WTC11 (cell line): Measurements from ENCODE around the gene LMOD1. TPM values are rescaled to one million over a fixed set of nuclear protein-coding genes. Genes with fewer than 3 reads are reported as not detected.
"Not testable (repeated sequence)": the region's sequence is repeated elsewhere in the genome, so short reads cannot be mapped to it uniquely, and the experiment has no call there.

Experiments used
- ATAC-seq: fragments of 200-7000 bp; cut with Tn5 transposase; 2 replicates; pipeline ENCODE4 v1.10.0; 2021; ENCODE audit warnings: mild to moderate bottlenecking, moderate library complexity
- CTCF ChIA-PET: fragments of 300-600 bp; sonication (Branson Sonifier 250); formaldehyde crosslinking; loops from one replicate; lab custom pipeline; 2021; ENCODE audit warnings: antibody characterized with exemption; lab: Charles Lee
- POLR2A ChIA-PET: fragments of 350-600 bp; sonication (Branson Sonifier 250); formaldehyde crosslinking; loops from one replicate; lab custom pipeline; 2021; ENCODE audit warnings: antibody characterized with exemption; lab: Charles Lee
- DNase-seq: peaks from one replicate; pipeline ENCODE4 v3.0.0; 2021; ENCODE audit warnings: low spot score
- H3K27ac Mint-ChIP-seq: 2 replicates; pipeline ENCODE4 v1.8.0; 2021; ENCODE audit warnings: mixed read lengths
- H3K27me3 Mint-ChIP-seq: 2 replicates; pipeline ENCODE4 v1.8.0; 2021; ENCODE audit warnings: low read depth, mild to moderate bottlenecking, moderate library complexity, mixed read lengths
- H3K36me3 Mint-ChIP-seq: 2 replicates; pipeline ENCODE4 v1.8.0; 2021; ENCODE audit warnings: mixed read lengths
- H3K4me1 Mint-ChIP-seq: 2 replicates; pipeline ENCODE4 v1.8.0; 2022; ENCODE audit warnings: mixed read lengths
- H3K4me3 Mint-ChIP-seq: 2 replicates; pipeline ENCODE4 v1.8.0; 2021; ENCODE audit warnings: mild to moderate bottlenecking, moderate library complexity, mixed read lengths
- H3K9me3 Mint-ChIP-seq: 2 replicates; pipeline ENCODE4 v1.8.0; 2021; ENCODE audit warnings: mixed read lengths
- E2F4 ChIP-seq: sonication (generic); formaldehyde crosslinking; IDR thresholded peaks from 2 replicates; pipeline ENCODE4 v1.8.1; 2022; ENCODE audit warnings: low read depth, mild to moderate bottlenecking, moderate library complexity, missing genetic modification reagents, borderline replicate concordance
- E2F5 ChIP-seq: sonication (generic); formaldehyde crosslinking; IDR thresholded peaks from 2 replicates; pipeline ENCODE4 v1.8.1; 2022; ENCODE audit warnings: mild to moderate bottlenecking, moderate library complexity, missing genetic modification reagents
- EMX1 ChIP-seq: fragments of 250-450 bp; sonication (Bioruptor Pico); IDR thresholded peaks from 2 replicates; pipeline ENCODE4 v1.8.0; 2021; ENCODE audit warnings: mild to moderate bottlenecking
- ESRRA ChIP-seq: sonication (generic); formaldehyde crosslinking; IDR thresholded peaks from 2 replicates; pipeline ENCODE4 v1.8.1; 2022; ENCODE audit warnings: mild to moderate bottlenecking, missing genetic modification reagents, borderline replicate concordance
- ETV6 ChIP-seq: sonication (generic); formaldehyde crosslinking; IDR thresholded peaks from 2 replicates; pipeline ENCODE4 v1.8.1; 2022; ENCODE audit warnings: mild to moderate bottlenecking, missing genetic modification reagents
- GTF2I ChIP-seq: fragments of 250-450 bp; sonication (Bioruptor Pico); conservative IDR thresholded peaks from 2 replicates; pipeline ENCODE4 v1.4.0; 2021; ENCODE audit warnings: mild to moderate bottlenecking
- MAX ChIP-seq: sonication (generic); formaldehyde crosslinking; IDR thresholded peaks from 2 replicates; pipeline ENCODE4 v1.8.0; 2022; ENCODE audit warnings: mild to moderate bottlenecking, missing genetic modification reagents
- OVOL2 ChIP-seq: fragments of 250-450 bp; sonication (Bioruptor Pico); IDR thresholded peaks from 2 replicates; pipeline ENCODE4 v1.9.0; 2021; ENCODE audit warnings: mild to moderate bottlenecking, borderline replicate concordance
- PREB ChIP-seq: sonication (generic); formaldehyde crosslinking; IDR thresholded peaks from 2 replicates; pipeline ENCODE4 v1.8.1; 2022; ENCODE audit warnings: mild to moderate bottlenecking, missing genetic modification reagents, moderate library complexity, borderline replicate concordance
- SMAD4 ChIP-seq: sonication (generic); formaldehyde crosslinking; IDR thresholded peaks from 2 replicates; pipeline ENCODE4 v1.8.0; 2022; ENCODE audit warnings: mild to moderate bottlenecking, missing genetic modification reagents
- SP1 ChIP-seq: sonication (generic); formaldehyde crosslinking; conservative IDR thresholded peaks from 2 replicates; pipeline ENCODE4 v1.8.1; 2022; ENCODE audit warnings: missing genetic modification reagents
- ZBTB21 ChIP-seq: sonication (generic); formaldehyde crosslinking; IDR thresholded peaks from 2 replicates; pipeline ENCODE4 v1.8.1; 2023; ENCODE audit warnings: mild to moderate bottlenecking, missing genetic modification reagents, borderline replicate concordance
- ZNF219 ChIP-seq: sonication (generic); formaldehyde crosslinking; IDR thresholded peaks from 2 replicates; pipeline ENCODE4 v1.8.0; 2023; ENCODE audit warnings: missing genetic modification reagents, mild to moderate bottlenecking, borderline replicate concordance
- ZNF416 ChIP-seq: fragments of 250-450 bp; sonication (Bioruptor Pico); IDR thresholded peaks from 2 replicates; pipeline ENCODE4 v1.9.0; 2021; ENCODE audit warnings: mild to moderate bottlenecking, inconsistent platforms
- ZSCAN18 ChIP-seq: fragments of 250-450 bp; sonication (Bioruptor Pico); IDR thresholded peaks from 2 replicates; pipeline ENCODE4 v2.1.2; 2022; ENCODE audit warnings: mild to moderate bottlenecking, moderate library complexity
- total RNA-seq: library from RNA; stranded (reverse); gene quantifications from 3 replicates; pipeline ENCODE4 v1.2.3, GENCODE V29; 2021
- TF ChIP-seq, protein P1 (sequence below): sonication (generic); formaldehyde crosslinking; conservative IDR thresholded peaks from 2 replicates; pipeline ENCODE4 v1.8.1; 2023; ENCODE audit warnings: mild to moderate bottlenecking, low read depth, missing genetic modification reagents, moderate library complexity
- TF ChIP-seq, protein P2 (sequence below): sonication (generic); formaldehyde crosslinking; conservative IDR thresholded peaks from 2 replicates; pipeline ENCODE4 v1.8.1; 2022; ENCODE audit warnings: mild to moderate bottlenecking, missing genetic modification reagents

LMOD1 gene
- total RNA-seq, 1 experiment from 2014 or later = 1.5 TPM

DNA sequence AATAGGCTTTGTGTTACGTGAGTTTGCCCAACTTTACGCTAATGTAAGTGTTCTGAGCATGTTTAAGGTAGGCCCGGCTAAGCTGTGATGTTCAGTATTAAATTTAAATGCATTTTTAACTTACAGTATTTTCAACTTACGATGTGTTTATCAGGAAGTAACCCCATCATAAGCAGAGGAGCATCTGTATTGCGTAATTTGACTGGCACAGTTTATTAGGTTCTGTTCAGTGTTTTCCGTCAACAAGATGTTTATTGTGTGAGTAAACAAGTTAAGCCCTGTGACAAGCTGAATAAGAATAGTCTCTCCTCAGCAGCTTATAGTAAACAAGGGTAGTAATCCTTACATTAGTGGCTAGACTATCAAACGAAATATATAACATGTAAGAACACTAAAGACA is 84.9 kb downstream of the LMOD1 start (continued):
- TF ChIP-seq, protein P1, sequence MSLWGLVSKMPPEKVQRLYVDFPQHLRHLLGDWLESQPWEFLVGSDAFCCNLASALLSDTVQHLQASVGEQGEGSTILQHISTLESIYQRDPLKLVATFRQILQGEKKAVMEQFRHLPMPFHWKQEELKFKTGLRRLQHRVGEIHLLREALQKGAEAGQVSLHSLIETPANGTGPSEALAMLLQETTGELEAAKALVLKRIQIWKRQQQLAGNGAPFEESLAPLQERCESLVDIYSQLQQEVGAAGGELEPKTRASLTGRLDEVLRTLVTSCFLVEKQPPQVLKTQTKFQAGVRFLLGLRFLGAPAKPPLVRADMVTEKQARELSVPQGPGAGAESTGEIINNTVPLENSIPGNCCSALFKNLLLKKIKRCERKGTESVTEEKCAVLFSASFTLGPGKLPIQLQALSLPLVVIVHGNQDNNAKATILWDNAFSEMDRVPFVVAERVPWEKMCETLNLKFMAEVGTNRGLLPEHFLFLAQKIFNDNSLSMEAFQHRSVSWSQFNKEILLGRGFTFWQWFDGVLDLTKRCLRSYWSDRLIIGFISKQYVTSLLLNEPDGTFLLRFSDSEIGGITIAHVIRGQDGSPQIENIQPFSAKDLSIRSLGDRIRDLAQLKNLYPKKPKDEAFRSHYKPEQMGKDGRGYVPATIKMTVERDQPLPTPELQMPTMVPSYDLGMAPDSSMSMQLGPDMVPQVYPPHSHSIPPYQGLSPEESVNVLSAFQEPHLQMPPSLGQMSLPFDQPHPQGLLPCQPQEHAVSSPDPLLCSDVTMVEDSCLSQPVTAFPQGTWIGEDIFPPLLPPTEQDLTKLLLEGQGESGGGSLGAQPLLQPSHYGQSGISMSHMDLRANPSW (CRISPR knock-in tag) = no peak
- no peak for TF ChIP-seq E2F4
- no peak for TF ChIP-seq ZNF416 (CRISPR knock-in tag)
- TF ChIP-seq, protein P2, sequence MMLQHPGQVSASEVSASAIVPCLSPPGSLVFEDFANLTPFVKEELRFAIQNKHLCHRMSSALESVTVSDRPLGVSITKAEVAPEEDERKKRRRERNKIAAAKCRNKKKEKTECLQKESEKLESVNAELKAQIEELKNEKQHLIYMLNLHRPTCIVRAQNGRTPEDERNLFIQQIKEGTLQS = no peak
- TF ChIP-seq ESRRA (CRISPR knock-in tag) = no peak
- no peak for TF ChIP-seq GTF2I (CRISPR knock-in tag)
- TF ChIP-seq, all 79 proteins: peak for 0

GRCh38 chr1:201859424-201859823 is 86.9 kb downstream of the LMOD1 start:
- no peak for DNase-seq
- TF ChIP-seq, protein P2 = no peak
- no peak for TF ChIP-seq ETV6 (CRISPR knock-in tag)
- TF ChIP-seq, all 79 proteins: peak for 0
- H3K27ac Mint-ChIP-seq = no peak overlapping the region
- CTCF ChIA-PET = no interaction called here
- H3K27me3 Mint-ChIP-seq = no peaks in the 10 kb centered on the region; the same call in 1 of the 2 replicates
- H3K4me1 Mint-ChIP-seq = no peaks in the 10 kb centered on the region
- H3K9me3 Mint-ChIP-seq = no peaks in the 10 kb centered on the region
- POLR2A ChIA-PET = no interaction called here
- ATAC-seq = no peak
- no peak overlapping the region for H3K4me3 Mint-ChIP-seq
- peaks cover 74% of the 10 kb centered on the region for H3K36me3 Mint-ChIP-seq

DNA sequence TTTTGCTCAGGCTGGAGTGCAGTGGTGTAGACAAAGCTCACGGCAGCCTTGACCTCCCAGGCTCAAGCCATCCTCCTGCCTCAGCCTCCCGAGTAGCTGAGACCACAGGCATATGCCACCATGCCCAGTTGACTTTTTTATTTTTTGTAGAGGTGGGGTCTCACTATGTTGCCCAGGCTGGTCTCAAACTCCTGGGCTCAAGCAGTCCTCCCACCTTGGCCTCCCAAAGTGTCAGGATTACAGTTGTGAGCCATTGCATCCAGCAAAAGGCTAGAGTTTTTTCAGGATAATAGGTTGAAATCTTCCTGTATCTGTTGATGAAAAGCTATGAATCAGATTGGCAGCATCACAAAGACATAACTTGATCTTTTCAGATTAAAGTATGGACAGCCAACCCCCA is 89.6 kb downstream of the LMOD1 start:
- H3K36me3 Mint-ChIP-seq = peaks cover 77% of the 10 kb centered on the region
- ATAC-seq, H3K9me3 Mint-ChIP-seq, H3K4me3 Mint-ChIP-seq, H3K4me1 Mint-ChIP-seq, POLR2A ChIA-PET, H3K27ac Mint-ChIP-seq, DNase-seq, H3K27me3 Mint-ChIP-seq, CTCF ChIA-PET: not testable (repeated sequence)

DNA sequence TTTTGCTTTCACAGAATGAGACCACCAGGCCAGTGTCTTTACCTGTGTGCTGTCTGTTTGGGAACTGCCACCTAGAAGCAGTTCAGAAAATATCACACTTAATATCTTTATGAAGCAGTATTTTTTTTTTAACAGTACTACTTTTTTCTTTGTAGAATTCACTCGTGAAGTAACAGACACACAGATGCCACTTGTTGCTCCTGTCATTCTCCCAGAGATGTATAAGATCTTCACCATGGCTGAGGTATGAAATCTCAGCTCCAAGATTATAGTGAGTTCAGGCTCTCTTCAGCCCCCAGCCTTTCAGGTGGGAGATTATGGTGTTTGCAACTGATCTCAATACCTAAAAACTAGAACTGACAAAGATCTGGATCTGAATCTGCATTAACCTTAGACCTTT is 94.4 kb downstream of the LMOD1 start:
- Mint-ChIP-seq H3K27me3 (no peaks in the 10 kb centered on the region), H3K27ac (no peak overlapping the region), H3K4me1 (no peaks in the 10 kb centered on the region), H3K9me3 (no peaks in the 10 kb centered on the region), H3K36me3 (peaks cover 79% of the 10 kb centered on the region), H3K4me3 (no peak overlapping the region)
- no peak for DNase-seq
- CTCF ChIA-PET = no interaction called here
- POLR2A ChIA-PET = no interaction called here
- ATAC-seq = no peak
- TF ChIP-seq E2F5 (CRISPR knock-in tag) (no peak), ZBTB21 (CRISPR knock-in tag) (no peak), OVOL2 (CRISPR knock-in tag) (no peak), PREB (CRISPR knock-in tag) (no peak), MAX (CRISPR knock-in tag) (no peak), EMX1 (CRISPR knock-in tag) (no peak), ZSCAN18 (CRISPR knock-in tag) (no peak), SMAD4 (CRISPR knock-in tag) (no peak), SP1 (no peak), ZNF219 (CRISPR knock-in tag) (no peak)
